Endothelial cell of umbilical vein (primary cell): ENCODE measurements around the gene RAB28. TPM values are rescaled to one million over a fixed set of nuclear protein-coding genes. Genes with fewer than 3 reads are reported as not detected.

Experiments used
- BruUV-seq: library from RNA; stranded (reverse); fragments of 400-500 nt; replicated peaks from 2 replicates; lab custom pipeline; 2021; lab: Mats Ljungman, UMichigan
- CTCF ChIA-PET: fragments of 300-600, 350-600 bp; sonication (Branson Sonifier 250); formaldehyde crosslinking; loops from one replicate; lab custom pipeline; 2021; ENCODE audit warnings: antibody characterized with exemption, inconsistent platforms; lab: Charles Lee
- POLR2A ChIA-PET: fragments of 300-600, 350-600 bp; sonication (Branson Sonifier 250); formaldehyde crosslinking; loops from one replicate; lab custom pipeline; 2021; ENCODE audit warnings: antibody characterized with exemption, inconsistent platforms; lab: Charles Lee
- DNase-seq: peaks from one replicate; pipeline ENCODE4 v3.0.0-alpha.2; 2011; ENCODE audit warnings: low read depth, low spot score
- FAIRE-seq: peaks from 2 replicates; lab custom pipeline; 2011; peaks lifted over from hg19 to GRCh38; lab: Jason Lieb, UNC
- H2AFZ ChIP-seq: 2 replicates; pipeline ENCODE4 v1.6.0; 2012; ENCODE audit warnings: low read depth, low read length, control low read depth, inconsistent platforms
- H3K27ac ChIP-seq: 2 replicates; pipeline ENCODE4 v1.5.1; 2011; ENCODE audit warnings: low read depth, mild to moderate bottlenecking, control low read depth, low read length, moderate library complexity; ENCODE audit not compliant: insufficient read depth
- H3K27me3 ChIP-seq, 2 experiments: 2 replicates each; pipeline versions ENCODE4 v1.6.0 to v1.6.1; 2011; ENCODE audit warnings: low read length in 2 of 2, mixed read lengths in 1 of 2; ENCODE audit not compliant: control insufficient read depth in 2 of 2, insufficient read depth in 2 of 2
- H3K36me3 ChIP-seq, 2 experiments: 2 replicates in 1 of 2; 3 replicates in 1 of 2; pipeline ENCODE4 v1.5.1; 2011; ENCODE audit warnings: low read length in 2 of 2, mild to moderate bottlenecking in 1 of 2, moderate library complexity in 1 of 2; ENCODE audit not compliant: control insufficient read depth in 2 of 2, insufficient read depth in 2 of 2; ENCODE audit errors: extremely low read depth in 1 of 2
- H3K4me1 ChIP-seq: 3 replicates; pipeline ENCODE4 v1.5.1; 2011; ENCODE audit warnings: mild to moderate bottlenecking, low read length; ENCODE audit not compliant: control insufficient read depth, insufficient read depth; ENCODE audit errors: extremely low read depth
- H3K4me2 ChIP-seq: 2 replicates; pipeline ENCODE4 v1.6.1; 2011; ENCODE audit warnings: low read length, control low read depth, mixed read lengths; ENCODE audit not compliant: insufficient read depth
- H3K4me3 ChIP-seq, 3 experiments: fragments of 200-600 bp in 1 of 3; sonication (generic), shearing (Covaris generic) in 1 of 3; replicated peaks in 1 of 3; 2 replicates each; pipeline ENCODE4 v1.5.1; 2011 to 2016; ENCODE audit warnings: control low read depth in 3 of 3, low read length in 3 of 3, mild to moderate bottlenecking in 2 of 3, inconsistent platforms in 1 of 3, low read depth in 1 of 3, moderate library complexity in 1 of 3; ENCODE audit not compliant: insufficient read depth in 1 of 3
- H3K79me2 ChIP-seq: 2 replicates; pipeline ENCODE4 v1.6.0; 2012; ENCODE audit warnings: low read length, inconsistent platforms; ENCODE audit not compliant: control insufficient read depth, insufficient read depth
- H3K9ac ChIP-seq: replicated peaks from 2 replicates; pipeline ENCODE3; 2011; ENCODE audit warnings: low read length, control low read depth; ENCODE audit not compliant: insufficient read depth; ENCODE audit errors: extremely low read depth
- H3K9me1 ChIP-seq: replicated peaks from 3 replicates; pipeline ENCODE4 v1.6.0; 2011; ENCODE audit warnings: mild to moderate bottlenecking, low read length; ENCODE audit not compliant: control insufficient read depth, insufficient read depth; ENCODE audit errors: extremely low read depth
- H3K9me3 ChIP-seq: replicated peaks from 2 replicates; pipeline ENCODE4 v1.5.1; 2012; ENCODE audit warnings: low read length, inconsistent platforms; ENCODE audit not compliant: control insufficient read depth, insufficient read depth
- H4K20me1 ChIP-seq: replicated peaks from 2 replicates; pipeline ENCODE3; 2011; ENCODE audit warnings: mild to moderate bottlenecking, low read length; ENCODE audit not compliant: control insufficient read depth, insufficient read depth; ENCODE audit errors: extremely low read depth
- EZH2 ChIP-seq: IDR thresholded peaks from 2 replicates; pipeline ENCODE4 v1.6.1; 2012; ENCODE audit warnings: borderline replicate concordance, low read depth, mild to moderate bottlenecking, moderate library complexity, low read length, inconsistent platforms; ENCODE audit not compliant: severe bottlenecking
- FOS ChIP-seq: IDR thresholded peaks from 2 replicates; pipeline ENCODE4 v1.6.1; 2011; ENCODE audit warnings: mild to moderate bottlenecking, low read length, moderate library complexity, borderline replicate concordance; ENCODE audit not compliant: insufficient read depth
- JUN ChIP-seq: IDR thresholded peaks from 2 replicates; pipeline ENCODE4 v1.6.1; 2011; ENCODE audit warnings: borderline replicate concordance, low read depth; ENCODE audit not compliant: insufficient read length, insufficient read depth
- MYC ChIP-seq: IDR thresholded peaks from one replicate; pipeline ENCODE4 v1.6.1; 2011; ENCODE audit warnings: mild to moderate bottlenecking, low read depth, low read length
- POLR2AphosphoS5 ChIP-seq: IDR thresholded peaks from 2 replicates; pipeline ENCODE4 v1.6.1; 2012; ENCODE audit warnings: low read depth, mild to moderate bottlenecking, control low read depth, low read length, moderate library complexity; ENCODE audit not compliant: insufficient read depth
- dilution Hi-C: fragments of 300-500 bp; cut with MboI; formaldehyde crosslinking; loops from one replicate; pipeline ENCODE4 v1.15.0; 2019; ENCODE audit warnings: low sequenced_read_pairs; ENCODE audit not compliant: extremely low pct_ligation_motif_present
- intact Hi-C: fragments of 100-400 bp; cut with micrococcal nuclease; formaldehyde crosslinking; loops from one replicate; pipeline ENCODE4 v1.10.0; 2022
- polyA plus RNA-seq, 4 experiments: library from polyadenylated mRNA; depleted of rRNA in 3 of 4; stranded (reverse) in 3 of 4; unstranded in 1 of 4; fragments of >200 nt; gene quantifications; 2 replicates each; pipeline versions ENCODE4 v1.2.1 to v1.2.3, GENCODE V29; 2011 to 2012; ENCODE audit warnings: missing spikeins in 1 of 4
- total RNA-seq: library from RNA; stranded (reverse); gene quantifications from 2 replicates; pipeline ENCODE4 v1.2.3, GENCODE V29; 2021
- TF ChIP-seq, protein P1 (sequence below), 2 donors: IDR thresholded peaks; 1 replicate in 1 of 2; 2 replicates in 1 of 2; pipeline ENCODE4 v1.5.1; 2011; ENCODE audit warnings: low read length in 2 of 2, mild to moderate bottlenecking in 2 of 2, moderate library complexity in 2 of 2, control low read depth in 1 of 2, inconsistent platforms in 1 of 2, low read depth in 1 of 2; ENCODE audit not compliant: insufficient read depth in 1 of 2; ENCODE audit errors: extremely low read depth in 1 of 2

RAB28 gene
- total and polyA plus RNA-seq, 2 donors (not counting 3 experiments of a cell fraction or from before 2014, with no cell fraction given), result 13.0 to 13.2 TPM

GRCh38 chr4:13470379-13470778 lies 13.8 kb downstream of the RAB28 start:
- CTCF ChIA-PET, result no interaction called here
- no peak overlapping the region for H3K27ac ChIP-seq
- POLR2A ChIA-PET, result no interaction called here
- DNase-seq (no peak), FAIRE-seq (no peak)
- H3K4me2 ChIP-seq, result no peak overlapping the region
- no peaks in the 10 kb centered on the region for H3K9me1 ChIP-seq
- H3K27me3 ChIP-seq, result no peaks in the 10 kb centered on the region
- H3K36me3 ChIP-seq, result no peaks in the 10 kb centered on the region
- H3K9ac ChIP-seq, result no peak overlapping the region
- H3K4me1 ChIP-seq, result no peaks in the 10 kb centered on the region
- TF ChIP-seq, protein P1, sequence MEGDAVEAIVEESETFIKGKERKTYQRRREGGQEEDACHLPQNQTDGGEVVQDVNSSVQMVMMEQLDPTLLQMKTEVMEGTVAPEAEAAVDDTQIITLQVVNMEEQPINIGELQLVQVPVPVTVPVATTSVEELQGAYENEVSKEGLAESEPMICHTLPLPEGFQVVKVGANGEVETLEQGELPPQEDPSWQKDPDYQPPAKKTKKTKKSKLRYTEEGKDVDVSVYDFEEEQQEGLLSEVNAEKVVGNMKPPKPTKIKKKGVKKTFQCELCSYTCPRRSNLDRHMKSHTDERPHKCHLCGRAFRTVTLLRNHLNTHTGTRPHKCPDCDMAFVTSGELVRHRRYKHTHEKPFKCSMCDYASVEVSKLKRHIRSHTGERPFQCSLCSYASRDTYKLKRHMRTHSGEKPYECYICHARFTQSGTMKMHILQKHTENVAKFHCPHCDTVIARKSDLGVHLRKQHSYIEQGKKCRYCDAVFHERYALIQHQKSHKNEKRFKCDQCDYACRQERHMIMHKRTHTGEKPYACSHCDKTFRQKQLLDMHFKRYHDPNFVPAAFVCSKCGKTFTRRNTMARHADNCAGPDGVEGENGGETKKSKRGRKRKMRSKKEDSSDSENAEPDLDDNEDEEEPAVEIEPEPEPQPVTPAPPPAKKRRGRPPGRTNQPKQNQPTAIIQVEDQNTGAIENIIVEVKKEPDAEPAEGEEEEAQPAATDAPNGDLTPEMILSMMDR (IDR thresholded peaks at IDR 0.05; ENCODE audit: extremely low read depth in 1 of 2, insufficient read depth in 1 of 2, low read depth in 1 of 2, low read length in 2 of 2), result no peak
- no peak for TF ChIP-seq JUN
- TF ChIP-seq MYC, result no peak
- no peak for TF ChIP-seq EZH2
- TF ChIP-seq POLR2AphosphoS5, result no peak
- H2AFZ ChIP-seq, result no peak overlapping the region
- H3K4me3 ChIP-seq, result no peak overlapping the region
- H3K9me3 ChIP-seq, result no peaks in the 10 kb centered on the region
- dilution Hi-C loops (no loop called here), intact Hi-C loops (no loop called here)
- BruUV-seq, result no TSS peak
- no peaks in the 10 kb centered on the region for H4K20me1 ChIP-seq
- H3K79me2 ChIP-seq, result peaks cover 4% of the 10 kb centered on the region

GRCh38 chr4:13464973-13465372 lies 19.2 kb downstream of the RAB28 start:
- no peaks in the 10 kb centered on the region for H3K36me3 ChIP-seq
- intact Hi-C loops (no loop called here), dilution Hi-C loops (no loop called here)
- no peak overlapping the region for H3K9ac ChIP-seq
- H2AFZ ChIP-seq, result no peak overlapping the region
- ChIA-PET POLR2A (no interaction called here), CTCF (interaction anchor here (1.2 kb wide), 1 partner anchor 34 kb away, joined by 3 read pairs; no protein-coding TSS in a partner anchor)
- TF ChIP-seq EZH2 (no peak), FOS (no peak), JUN (no peak), MYC (no peak), POLR2AphosphoS5 (no peak)
- TF ChIP-seq, protein P1 (IDR thresholded peaks at IDR 0.05; ENCODE audit: extremely low read depth in 1 of 2, insufficient read depth in 1 of 2, low read depth in 1 of 2, low read length in 2 of 2), result no peak
- H3K4me2 ChIP-seq, result no peak overlapping the region
- no peak for FAIRE-seq
- H3K27me3 ChIP-seq, result no peaks in the 10 kb centered on the region
- H3K4me1 ChIP-seq, result no peaks in the 10 kb centered on the region
- H4K20me1 ChIP-seq, result no peaks in the 10 kb centered on the region
- H3K79me2 ChIP-seq, result peaks cover 4% of the 10 kb centered on the region
- H3K9me1 ChIP-seq, result no peaks in the 10 kb centered on the region
- DNase-seq, result no peak
- H3K4me3 ChIP-seq, result no peak overlapping the region
- no peaks in the 10 kb centered on the region for H3K9me3 ChIP-seq
- no peak overlapping the region for H3K27ac ChIP-seq
- no TSS peak for BruUV-seq
